ENCODE data around the gene CHRNB1. TPM values are rescaled to one million over a fixed set of nuclear protein-coding genes. Genes with fewer than 3 reads are reported as not detected.
A peak's percentile ranks its signal among the peaks of the same experiment; 100 is the strongest.

The CHRNB1 gene, protein sequence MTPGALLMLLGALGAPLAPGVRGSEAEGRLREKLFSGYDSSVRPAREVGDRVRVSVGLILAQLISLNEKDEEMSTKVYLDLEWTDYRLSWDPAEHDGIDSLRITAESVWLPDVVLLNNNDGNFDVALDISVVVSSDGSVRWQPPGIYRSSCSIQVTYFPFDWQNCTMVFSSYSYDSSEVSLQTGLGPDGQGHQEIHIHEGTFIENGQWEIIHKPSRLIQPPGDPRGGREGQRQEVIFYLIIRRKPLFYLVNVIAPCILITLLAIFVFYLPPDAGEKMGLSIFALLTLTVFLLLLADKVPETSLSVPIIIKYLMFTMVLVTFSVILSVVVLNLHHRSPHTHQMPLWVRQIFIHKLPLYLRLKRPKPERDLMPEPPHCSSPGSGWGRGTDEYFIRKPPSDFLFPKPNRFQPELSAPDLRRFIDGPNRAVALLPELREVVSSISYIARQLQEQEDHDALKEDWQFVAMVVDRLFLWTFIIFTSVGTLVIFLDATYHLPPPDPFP
- total RNA-seq (ENCODE audit: low replicate concordance) = 7.4 and 7.5 TPM in 2 replicates

DNA sequence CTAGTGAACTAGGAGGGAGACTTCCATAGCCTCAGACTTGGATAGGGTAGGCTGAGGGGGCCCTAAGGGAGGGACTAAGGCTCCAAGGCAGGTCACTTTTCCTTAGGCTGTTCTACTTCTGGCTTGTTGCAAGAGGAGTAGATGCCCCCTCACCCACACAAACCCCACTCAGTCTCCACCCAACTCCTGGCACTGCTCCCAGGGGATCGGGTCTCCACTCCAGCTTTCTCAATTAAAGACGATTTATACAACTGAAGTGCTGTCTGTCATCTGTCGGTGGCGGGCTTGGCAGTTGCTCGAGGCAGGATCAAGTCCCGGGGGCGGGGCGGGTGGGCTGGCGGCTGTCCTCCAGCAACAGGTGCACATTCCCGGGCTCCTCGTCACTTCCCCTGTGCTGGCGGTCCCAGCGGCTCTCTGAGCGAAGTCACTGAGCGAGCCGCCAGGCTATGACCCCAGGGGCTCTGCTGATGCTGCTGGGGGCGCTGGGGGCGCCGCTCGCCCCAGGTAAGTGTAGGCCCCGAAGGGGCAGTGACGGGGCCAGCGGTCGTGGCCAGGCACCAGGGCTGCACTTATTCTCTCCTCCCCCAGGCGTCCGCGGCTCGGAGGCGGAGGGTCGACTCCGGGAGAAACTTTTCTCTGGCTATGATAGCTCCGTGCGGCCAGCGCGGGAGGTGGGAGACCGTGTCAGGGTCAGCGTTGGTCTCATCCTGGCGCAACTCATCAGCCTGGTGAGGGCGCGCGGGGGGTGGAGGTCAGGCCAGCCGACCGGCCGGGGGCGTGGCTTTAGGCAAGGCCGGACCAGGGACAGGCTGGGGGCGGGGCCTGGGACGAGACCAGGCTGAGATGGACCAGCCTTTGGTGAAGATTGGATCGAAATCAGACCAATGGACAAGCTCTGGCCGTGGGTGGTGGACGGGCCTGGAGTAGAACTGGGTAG lies at the start of gene CHRNB1:
TSS of gene CHRNB1 (plus strand) at position 380 of the 937 bp plus-strand sequence. CDS start at position 447, 67 bp downstream.
- peaks cover 9% of the 10 kb centered on the region for H3K4me1 ChIP-seq
- no peak within 1 kb of the TSS for H3K27ac ChIP-seq
- DNase-seq (ENCODE audit: low spot score) = peak; percentile 96
- peaks cover 10% of the 10 kb centered on the region for H3K27me3 Mint-ChIP-seq (ENCODE audit: insufficient read depth, low read depth)
- peak within 1 kb of the TSS; percentile 91 for H3K27ac Mint-ChIP-seq
- H3K36me3 Mint-ChIP-seq = no peaks in the 10 kb centered on the region
- peak within 1 kb of the TSS; percentile 99 for H2AFZ ChIP-seq (replicated peaks)
- peak within 1 kb of the TSS; percentile 71 for H3K4me3 ChIP-seq
- TF ChIP-seq EZH2 (IDR thresholded peaks at IDR 0.05) (no peak), EZH2phosphoT487 (IDR thresholded peaks at IDR 0.05) (no peak)
- TF ChIP-seq, protein P1, sequence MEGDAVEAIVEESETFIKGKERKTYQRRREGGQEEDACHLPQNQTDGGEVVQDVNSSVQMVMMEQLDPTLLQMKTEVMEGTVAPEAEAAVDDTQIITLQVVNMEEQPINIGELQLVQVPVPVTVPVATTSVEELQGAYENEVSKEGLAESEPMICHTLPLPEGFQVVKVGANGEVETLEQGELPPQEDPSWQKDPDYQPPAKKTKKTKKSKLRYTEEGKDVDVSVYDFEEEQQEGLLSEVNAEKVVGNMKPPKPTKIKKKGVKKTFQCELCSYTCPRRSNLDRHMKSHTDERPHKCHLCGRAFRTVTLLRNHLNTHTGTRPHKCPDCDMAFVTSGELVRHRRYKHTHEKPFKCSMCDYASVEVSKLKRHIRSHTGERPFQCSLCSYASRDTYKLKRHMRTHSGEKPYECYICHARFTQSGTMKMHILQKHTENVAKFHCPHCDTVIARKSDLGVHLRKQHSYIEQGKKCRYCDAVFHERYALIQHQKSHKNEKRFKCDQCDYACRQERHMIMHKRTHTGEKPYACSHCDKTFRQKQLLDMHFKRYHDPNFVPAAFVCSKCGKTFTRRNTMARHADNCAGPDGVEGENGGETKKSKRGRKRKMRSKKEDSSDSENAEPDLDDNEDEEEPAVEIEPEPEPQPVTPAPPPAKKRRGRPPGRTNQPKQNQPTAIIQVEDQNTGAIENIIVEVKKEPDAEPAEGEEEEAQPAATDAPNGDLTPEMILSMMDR (IDR thresholded peaks at IDR 0.05) = peak; percentile 28
- H3K9ac ChIP-seq = no peak within 1 kb of the TSS
- H3K79me2 ChIP-seq (ENCODE audit: low read depth) = no peaks in the 10 kb centered on the region
- peaks cover 46% of the 10 kb centered on the region for H3K4me1 Mint-ChIP-seq
- H3F3A ChIP-seq (ENCODE audit: low read depth) = peaks cover 28% of the 10 kb centered on the region
- H3K9me3 ChIP-seq (ENCODE audit: low read depth) = no peaks in the 10 kb centered on the region
- H3K4me3 Mint-ChIP-seq = peak within 1 kb of the TSS; percentile 87
- H3K36me3 ChIP-seq = no peaks in the 10 kb centered on the region
- H3K9me3 Mint-ChIP-seq = peaks cover 4% of the 10 kb centered on the region
- peaks cover 37% of the 10 kb centered on the region for H3K27me3 ChIP-seq
- H3K4me2 ChIP-seq = peak within 1 kb of the TSS; percentile 98
- H4K20me1 ChIP-seq (ENCODE audit: low read depth) = no peaks in the 10 kb centered on the region

DNA sequence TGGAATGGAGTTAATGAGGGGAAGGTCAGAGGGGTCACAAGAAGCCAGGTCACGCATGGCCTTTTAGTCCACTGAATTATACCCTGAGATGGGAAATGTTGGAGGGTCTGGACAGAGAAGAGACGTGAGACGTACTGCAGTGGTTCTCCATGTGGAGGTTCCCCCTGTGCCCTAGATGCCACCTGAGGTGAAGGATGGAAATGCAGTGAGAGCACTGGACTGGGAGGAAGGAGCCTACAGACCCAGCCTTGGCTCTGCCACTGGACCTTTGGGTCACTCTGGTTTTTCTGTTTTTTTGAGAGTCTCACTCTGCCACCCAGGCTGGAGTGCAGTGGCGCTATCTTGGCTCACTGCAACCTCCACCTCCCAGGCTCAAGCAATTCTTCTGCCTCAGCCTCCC lies 48.7 kb upstream of the CHRNB1 start:
- H3K9me3 ChIP-seq (ENCODE audit: low read depth) = no peaks in the 10 kb centered on the region
- H3K4me3 Mint-ChIP-seq = peak overlapping the region; percentile 48
- H3F3A ChIP-seq (ENCODE audit: low read depth) = peaks cover 20% of the 10 kb centered on the region
- H3K4me3 ChIP-seq = no peak overlapping the region
- peaks cover 10% of the 10 kb centered on the region for H3K4me1 ChIP-seq
- no peaks in the 10 kb centered on the region for H3K36me3 ChIP-seq
- TF ChIP-seq EZH2phosphoT487 (IDR thresholded peaks at IDR 0.05) = no peak
- TF ChIP-seq EZH2 (IDR thresholded peaks at IDR 0.05) = no peak
- TF ChIP-seq, protein P1 (IDR thresholded peaks at IDR 0.05) = no peak
- no peak overlapping the region for H3K27ac Mint-ChIP-seq
- H3K27me3 ChIP-seq = peaks cover 5% of the 10 kb centered on the region
- H3K4me2 ChIP-seq = no peak overlapping the region
- H3K79me2 ChIP-seq (ENCODE audit: low read depth) = no peaks in the 10 kb centered on the region
- DNase-seq (ENCODE audit: low spot score) = no peak
- H3K9ac ChIP-seq = no peak overlapping the region
- H3K27me3 Mint-ChIP-seq (ENCODE audit: insufficient read depth, low read depth) = peaks cover 9% of the 10 kb centered on the region
- H3K4me1 Mint-ChIP-seq = peaks cover 12% of the 10 kb centered on the region
- peaks cover 10% of the 10 kb centered on the region for H4K20me1 ChIP-seq (ENCODE audit: low read depth)
- H3K27ac ChIP-seq = no peak overlapping the region
- H3K36me3 Mint-ChIP-seq = peaks cover 4% of the 10 kb centered on the region
- no peak overlapping the region for H2AFZ ChIP-seq (replicated peaks)
- no peaks in the 10 kb centered on the region for H3K9me3 Mint-ChIP-seq

DNA sequence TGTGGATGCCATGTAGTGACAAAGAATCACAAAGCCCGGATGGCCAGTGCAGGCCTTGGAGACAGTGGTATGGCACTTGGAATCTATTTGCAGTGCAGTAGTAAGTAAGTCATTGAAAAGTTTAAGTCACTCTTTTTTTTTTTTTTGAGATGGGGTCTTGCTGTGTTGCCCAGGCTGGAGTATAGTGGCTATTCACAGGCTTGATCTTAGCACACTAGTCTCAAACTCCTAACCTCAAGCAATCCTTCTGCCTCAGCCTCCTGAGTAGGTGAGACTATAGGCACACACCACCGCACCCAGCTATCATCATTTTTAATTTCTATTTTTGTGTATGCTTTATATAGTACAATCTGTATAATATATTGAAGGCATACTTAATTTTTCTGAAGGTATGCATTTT lies 46.2 kb upstream of the CHRNB1 start:
- H2AFZ ChIP-seq (replicated peaks) = no peak overlapping the region
- no peaks in the 10 kb centered on the region for H3K36me3 ChIP-seq
- no peak for DNase-seq (ENCODE audit: low spot score)
- no peak overlapping the region for H3K4me3 ChIP-seq
- no peaks in the 10 kb centered on the region for H3K9me3 Mint-ChIP-seq
- peaks cover 36% of the 10 kb centered on the region for H3F3A ChIP-seq (ENCODE audit: low read depth)
- no peak overlapping the region for H3K4me3 Mint-ChIP-seq
- no peak overlapping the region for H3K9ac ChIP-seq
- no peak overlapping the region for H3K27ac Mint-ChIP-seq
- peaks cover 13% of the 10 kb centered on the region for H3K79me2 ChIP-seq (ENCODE audit: low read depth)
- peaks cover 11% of the 10 kb centered on the region for H3K27me3 Mint-ChIP-seq (ENCODE audit: insufficient read depth, low read depth)
- no peak overlapping the region for H3K4me2 ChIP-seq
- H3K9me3 ChIP-seq (ENCODE audit: low read depth) = no peaks in the 10 kb centered on the region
- H3K4me1 ChIP-seq = peaks cover 13% of the 10 kb centered on the region
- peaks cover 20% of the 10 kb centered on the region for H3K4me1 Mint-ChIP-seq
- peaks cover 4% of the 10 kb centered on the region for H4K20me1 ChIP-seq (ENCODE audit: low read depth)
- H3K27ac ChIP-seq = no peak overlapping the region
- peaks cover 6% of the 10 kb centered on the region for H3K36me3 Mint-ChIP-seq
- H3K27me3 ChIP-seq = peaks cover under 1% of the 10 kb centered on the region
- TF ChIP-seq EZH2phosphoT487 (IDR thresholded peaks at IDR 0.05) (no peak), EZH2 (IDR thresholded peaks at IDR 0.05) (no peak)
- TF ChIP-seq, protein P1 (IDR thresholded peaks at IDR 0.05) = no peak
